Measurements from ENCODE around the gene DUSP1. TPM values are rescaled to one million over a fixed set of nuclear protein-coding genes. Genes with fewer than 3 reads are reported as not detected.

The DUSP1 gene
- total and polyA plus RNA-seq, 2 of the 13 experiments (the other 11 are each of a cell fraction or from before 2014, with no cell fraction given), result 27.1 to 55.5 TPM

DNA sequence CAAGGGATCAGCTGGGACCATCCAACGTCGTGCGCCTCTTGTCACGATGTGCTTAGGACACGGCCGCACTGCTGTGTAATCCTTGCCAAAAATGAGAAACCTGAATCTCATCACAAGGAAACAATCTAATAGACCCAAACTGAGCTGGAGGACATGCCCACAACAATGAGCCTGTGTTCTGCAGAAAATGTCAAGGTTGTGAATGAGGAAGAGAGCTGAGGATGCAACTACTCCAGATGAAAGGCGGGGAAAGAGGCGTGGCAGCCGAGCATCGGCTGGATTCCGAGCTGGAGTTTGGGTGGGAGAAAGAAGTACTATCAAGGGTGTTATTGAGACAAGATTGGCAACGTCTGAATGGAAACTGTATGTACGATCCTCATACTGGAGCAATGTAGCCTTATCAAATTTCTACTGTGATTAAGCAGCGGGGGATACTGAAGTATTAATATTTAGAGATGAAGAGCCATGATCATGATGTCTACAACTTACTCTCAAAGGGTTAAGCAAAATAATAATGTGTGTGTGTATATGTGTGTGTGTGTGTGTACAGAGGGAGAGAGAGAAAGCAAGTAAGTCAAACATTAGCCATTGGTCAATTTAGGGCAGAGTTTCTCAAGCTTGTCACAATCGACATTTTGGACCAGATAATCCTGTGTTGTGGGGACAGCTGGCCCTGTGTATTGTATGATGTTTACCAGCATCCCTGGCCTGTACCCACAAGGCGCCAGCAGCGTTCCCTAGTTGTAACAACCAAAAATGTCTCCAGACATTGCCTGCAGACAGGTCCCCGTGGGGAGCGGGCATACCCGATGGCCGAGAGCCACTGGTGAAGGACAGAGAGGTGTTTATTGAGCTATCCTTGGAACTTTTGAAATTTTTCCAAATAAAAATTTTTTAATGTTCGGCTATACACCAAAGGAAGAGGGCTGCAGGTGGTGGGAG, 46.5 kb downstream of the DUSP1 start (continued):
- TF ChIP-seq GZF1 (CRISPR knock-in tag; IDR thresholded peaks at IDR 0.05) (no peak), SOX6 (IDR thresholded peaks at IDR 0.05) (no peak), SOX6 (CRISPR knock-in tag; IDR thresholded peaks at IDR 0.05) (peak; percentile 86), ZNF3 (CRISPR knock-in tag; IDR thresholded peaks at IDR 0.05) (no peak), THAP11 (CRISPR knock-in tag; IDR thresholded peaks at IDR 0.05) (no peak), SOX13 (IDR thresholded peaks at IDR 0.05) (peak; percentile 45; the same call in 1 of the 2 replicates), SOX13 (CRISPR knock-in tag; conservative IDR thresholded peaks at IDR 0.05 in 1 of 2, IDR thresholded peaks at IDR 0.05 in 1 of 2) (peak in 1 of 2 experiments; percentile 63; a peak in 2 of 4 replicates), GFI1 (CRISPR knock-in tag; IDR thresholded peaks at IDR 0.05; ENCODE audit: borderline replicate concordance) (no peak), ZNF446 (CRISPR knock-in tag; IDR thresholded peaks at IDR 0.05) (no peak), IRX3 (CRISPR knock-in tag; IDR thresholded peaks at IDR 0.05; ENCODE audit: borderline replicate concordance, low read depth) (no peak), MAF1 (CRISPR knock-in tag; IDR thresholded peaks at IDR 0.05; ENCODE audit: borderline replicate concordance) (no peak), ZNF660 (CRISPR knock-in tag; IDR thresholded peaks at IDR 0.05; ENCODE audit: borderline replicate concordance, low read depth) (no peak), ZNF253 (CRISPR knock-in tag; IDR thresholded peaks at IDR 0.05; ENCODE audit: borderline replicate concordance) (no peak), NFYB (CRISPR knock-in tag; IDR thresholded peaks at IDR 0.05) (no peak), ZNF761 (CRISPR knock-in tag; conservative IDR thresholded peaks at IDR 0.05) (no peak), ATF7-NPFF (CRISPR knock-in tag; IDR thresholded peaks at IDR 0.05; ENCODE audit: low read depth) (no peak), TFDP2 (CRISPR knock-in tag; IDR thresholded peaks at IDR 0.05) (no peak), SMC3 (IDR thresholded peaks at IDR 0.05; ENCODE audit: low read length) (no peak), ZBTB8A (CRISPR knock-in tag; IDR thresholded peaks at IDR 0.05; ENCODE audit: borderline replicate concordance, low read depth) (no peak), ZNF205 (CRISPR knock-in tag; IDR thresholded peaks at IDR 0.05) (no peak), HES4 (CRISPR knock-in tag; IDR thresholded peaks at IDR 0.05; ENCODE audit: borderline replicate concordance) (no peak), ZSCAN30 (CRISPR knock-in tag; IDR thresholded peaks at IDR 0.05) (no peak)
- TF ChIP-seq, protein P1, sequence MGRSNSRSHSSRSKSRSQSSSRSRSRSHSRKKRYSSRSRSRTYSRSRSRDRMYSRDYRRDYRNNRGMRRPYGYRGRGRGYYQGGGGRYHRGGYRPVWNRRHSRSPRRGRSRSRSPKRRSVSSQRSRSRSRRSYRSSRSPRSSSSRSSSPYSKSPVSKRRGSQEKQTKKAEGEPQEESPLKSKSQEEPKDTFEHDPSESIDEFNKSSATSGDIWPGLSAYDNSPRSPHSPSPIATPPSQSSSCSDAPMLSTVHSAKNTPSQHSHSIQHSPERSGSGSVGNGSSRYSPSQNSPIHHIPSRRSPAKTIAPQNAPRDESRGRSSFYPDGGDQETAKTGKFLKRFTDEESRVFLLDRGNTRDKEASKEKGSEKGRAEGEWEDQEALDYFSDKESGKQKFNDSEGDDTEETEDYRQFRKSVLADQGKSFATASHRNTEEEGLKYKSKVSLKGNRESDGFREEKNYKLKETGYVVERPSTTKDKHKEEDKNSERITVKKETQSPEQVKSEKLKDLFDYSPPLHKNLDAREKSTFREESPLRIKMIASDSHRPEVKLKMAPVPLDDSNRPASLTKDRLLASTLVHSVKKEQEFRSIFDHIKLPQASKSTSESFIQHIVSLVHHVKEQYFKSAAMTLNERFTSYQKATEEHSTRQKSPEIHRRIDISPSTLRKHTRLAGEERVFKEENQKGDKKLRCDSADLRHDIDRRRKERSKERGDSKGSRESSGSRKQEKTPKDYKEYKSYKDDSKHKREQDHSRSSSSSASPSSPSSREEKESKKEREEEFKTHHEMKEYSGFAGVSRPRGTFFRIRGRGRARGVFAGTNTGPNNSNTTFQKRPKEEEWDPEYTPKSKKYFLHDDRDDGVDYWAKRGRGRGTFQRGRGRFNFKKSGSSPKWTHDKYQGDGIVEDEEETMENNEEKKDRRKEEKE (IDR thresholded peaks at IDR 0.05), result no peak
- TF ChIP-seq, protein P2, sequence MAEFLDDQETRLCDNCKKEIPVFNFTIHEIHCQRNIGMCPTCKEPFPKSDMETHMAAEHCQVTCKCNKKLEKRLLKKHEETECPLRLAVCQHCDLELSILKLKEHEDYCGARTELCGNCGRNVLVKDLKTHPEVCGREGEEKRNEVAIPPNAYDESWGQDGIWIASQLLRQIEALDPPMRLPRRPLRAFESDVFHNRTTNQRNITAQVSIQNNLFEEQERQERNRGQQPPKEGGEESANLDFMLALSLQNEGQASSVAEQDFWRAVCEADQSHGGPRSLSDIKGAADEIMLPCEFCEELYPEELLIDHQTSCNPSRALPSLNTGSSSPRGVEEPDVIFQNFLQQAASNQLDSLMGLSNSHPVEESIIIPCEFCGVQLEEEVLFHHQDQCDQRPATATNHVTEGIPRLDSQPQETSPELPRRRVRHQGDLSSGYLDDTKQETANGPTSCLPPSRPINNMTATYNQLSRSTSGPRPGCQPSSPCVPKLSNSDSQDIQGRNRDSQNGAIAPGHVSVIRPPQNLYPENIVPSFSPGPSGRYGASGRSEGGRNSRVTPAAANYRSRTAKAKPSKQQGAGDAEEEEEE (CRISPR knock-in tag; IDR thresholded peaks at IDR 0.05; ENCODE audit: borderline replicate concordance), result no peak
